WI38 (cell line): Measurements from ENCODE around the gene HIRA.

Experiments
- H3K4me3 ChIP-seq: 2 replicates; pipeline ENCODE4 v1.5.1; 2011; ENCODE audit warnings: low read depth, mild to moderate bottlenecking, control low read depth, low read length
- CTCF ChIP-seq: IDR thresholded peaks from 2 replicates; pipeline ENCODE4 v1.5.1; 2012; ENCODE audit warnings: low read depth, mild to moderate bottlenecking, control low read depth, low read length

Gene HIRA

GRCh38 chr22:19352217-19352616, 79.3 kb downstream of the HIRA start:
- no peak for TF ChIP-seq CTCF
- no peak overlapping the region for H3K4me3 ChIP-seq

- no peak overlapping the region for H3K4me3 ChIP-seq
- TF ChIP-seq CTCF: no peak
These were observed 79.9 kb downstream of the HIRA start for GRCh38 chr22:19351604-19352003.

- TF ChIP-seq CTCF: no peak
- H3K4me3 ChIP-seq: no peak overlapping the region
These were observed 80.6 kb downstream of the HIRA start for GRCh38 chr22:19350947-19351346.

GRCh38 chr22:19350476-19350859, 81.1 kb downstream of the HIRA start:
- no peak for TF ChIP-seq CTCF
- H3K4me3 ChIP-seq: no peak overlapping the region

GRCh38 chr22:19349778-19350475, 81.6 kb downstream of the HIRA start:
- TF ChIP-seq CTCF: no peak
- no peak overlapping the region for H3K4me3 ChIP-seq

- no peak for TF ChIP-seq CTCF
- H3K4me3 ChIP-seq: no peak overlapping the region
These were observed 84.8 kb downstream of the HIRA start for GRCh38 chr22:19346677-19347265.

GRCh38 chr22:19344420-19344819, 87.1 kb downstream of the HIRA start:
- H3K4me3 ChIP-seq: no peak overlapping the region
- no peak for TF ChIP-seq CTCF
